Loucy (cell line): Measurements from ENCODE around the gene TSPYL6.

Experiments
- CTCF ChIP-seq: fragments of 200-600 bp; sonication (generic); conservative IDR thresholded peaks from 2 replicates; pipeline ENCODE4 v1.5.1; 2014; ENCODE audit warnings: mild to moderate bottlenecking, antibody characterized with exemption, low read length
- EZH2phosphoT487 ChIP-seq: fragments of 200-600 bp; IDR thresholded peaks from 2 replicates; pipeline ENCODE4 v1.6.1; 2018; ENCODE audit warnings: antibody characterized with exemption, mild to moderate bottlenecking, moderate library complexity, borderline replicate concordance

DNA sequence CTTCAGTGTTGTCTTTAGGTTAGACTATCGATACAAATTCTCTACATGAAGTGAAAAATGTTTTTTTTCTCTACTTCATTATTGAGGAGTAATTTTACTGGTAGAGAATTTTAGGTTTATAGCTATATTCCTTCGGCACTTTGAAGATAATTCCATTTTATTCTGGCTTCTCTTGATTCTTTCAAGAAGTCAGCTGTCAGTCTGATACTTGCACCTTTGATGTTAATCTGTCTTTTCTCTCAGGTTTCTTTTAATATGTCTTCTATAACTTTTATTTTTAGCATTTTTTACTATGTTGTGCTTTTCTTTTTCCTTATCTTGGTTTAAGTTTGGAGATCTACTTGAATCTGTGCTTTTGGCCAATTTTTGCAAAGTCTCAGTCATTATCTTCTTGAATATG lies 18.6 kb downstream of the TSPYL6 start:
- TF ChIP-seq CTCF: no peak
- TF ChIP-seq EZH2phosphoT487: no peak
